Progenitor cell of endocrine pancreas (in vitro differentiated cells): ENCODE results near the gene CPED1. TPM values are rescaled to one million over a fixed set of nuclear protein-coding genes. Genes with fewer than 3 reads are reported as not detected.

Experiments
- DNase-seq: peaks from one replicate; pipeline ENCODE4 v3.0.0; 2021; ENCODE audit warnings: low spot score; ENCODE audit not compliant: unreplicated experiment
- H3K27ac Mint-ChIP-seq: 2 replicates; pipeline ENCODE4 v1.8.0; 2021; ENCODE audit warnings: mild to moderate bottlenecking, moderate library complexity, mixed read lengths
- H3K27me3 Mint-ChIP-seq: 2 replicates; pipeline ENCODE4 v1.8.0; 2021; ENCODE audit warnings: mixed read lengths
- H3K36me3 Mint-ChIP-seq: 2 replicates; pipeline ENCODE4 v1.8.0; 2022; ENCODE audit warnings: mixed read lengths; ENCODE audit not compliant: insufficient read depth
- H3K4me1 Mint-ChIP-seq: 2 replicates; pipeline ENCODE4 v1.8.0; 2021; ENCODE audit warnings: low read depth, mixed read lengths
- H3K4me3 Mint-ChIP-seq: 2 replicates; pipeline ENCODE4 v1.8.0; 2021; ENCODE audit warnings: low read depth, mild to moderate bottlenecking, moderate library complexity, mixed read lengths
- H3K9me3 Mint-ChIP-seq: 2 replicates; pipeline ENCODE4 v1.8.0; 2021; ENCODE audit warnings: low read depth, mixed read lengths
- long read RNA-seq: library from polyadenylated mRNA; unstranded; transcript quantifications from one replicate; pipeline ENCODE4 v2.0.0, GENCODE V29; 2020
- total RNA-seq: library from RNA; stranded (reverse); gene quantifications from 2 replicates; pipeline ENCODE4 v1.2.1, GENCODE V29; 2021
- TF ChIP-seq, protein P1 (sequence below): fragments of 200-600 bp; sonication (generic); IDR thresholded peaks from one replicate; pipeline ENCODE4 v1.5.0; 2021; ENCODE audit warnings: antibody characterized with exemption, mild to moderate bottlenecking; ENCODE audit not compliant: unreplicated experiment

The CPED1 gene
- total RNA-seq, result 0.80 and 1.1 TPM in 2 replicates
- long read RNA-seq, partial matches to known transcripts, result 1 of 4 reads
- long read RNA-seq, other reads (novel, unspliced or antisense), result 1 of 4 reads

GRCh38 chr7:120988591-120989256 lies at the start of gene CPED1:
CPED1 (plus strand) TSS chr7:120988711; CDS start chr7:120989622, 911 bp downstream.
- TF ChIP-seq, protein P1, sequence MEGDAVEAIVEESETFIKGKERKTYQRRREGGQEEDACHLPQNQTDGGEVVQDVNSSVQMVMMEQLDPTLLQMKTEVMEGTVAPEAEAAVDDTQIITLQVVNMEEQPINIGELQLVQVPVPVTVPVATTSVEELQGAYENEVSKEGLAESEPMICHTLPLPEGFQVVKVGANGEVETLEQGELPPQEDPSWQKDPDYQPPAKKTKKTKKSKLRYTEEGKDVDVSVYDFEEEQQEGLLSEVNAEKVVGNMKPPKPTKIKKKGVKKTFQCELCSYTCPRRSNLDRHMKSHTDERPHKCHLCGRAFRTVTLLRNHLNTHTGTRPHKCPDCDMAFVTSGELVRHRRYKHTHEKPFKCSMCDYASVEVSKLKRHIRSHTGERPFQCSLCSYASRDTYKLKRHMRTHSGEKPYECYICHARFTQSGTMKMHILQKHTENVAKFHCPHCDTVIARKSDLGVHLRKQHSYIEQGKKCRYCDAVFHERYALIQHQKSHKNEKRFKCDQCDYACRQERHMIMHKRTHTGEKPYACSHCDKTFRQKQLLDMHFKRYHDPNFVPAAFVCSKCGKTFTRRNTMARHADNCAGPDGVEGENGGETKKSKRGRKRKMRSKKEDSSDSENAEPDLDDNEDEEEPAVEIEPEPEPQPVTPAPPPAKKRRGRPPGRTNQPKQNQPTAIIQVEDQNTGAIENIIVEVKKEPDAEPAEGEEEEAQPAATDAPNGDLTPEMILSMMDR, result no peak
- H3K9me3 Mint-ChIP-seq, result no peaks in the 10 kb centered on the region
- no peak within 1 kb of the TSS for H3K27ac Mint-ChIP-seq
- peak; percentile 29 for DNase-seq
- H3K36me3 Mint-ChIP-seq, result no peaks in the 10 kb centered on the region
- H3K27me3 Mint-ChIP-seq, result peaks cover 26% of the 10 kb centered on the region
- H3K4me3 Mint-ChIP-seq, result peak within 1 kb of the TSS; percentile 77
- H3K4me1 Mint-ChIP-seq, result peaks cover 10% of the 10 kb centered on the region

DNA sequence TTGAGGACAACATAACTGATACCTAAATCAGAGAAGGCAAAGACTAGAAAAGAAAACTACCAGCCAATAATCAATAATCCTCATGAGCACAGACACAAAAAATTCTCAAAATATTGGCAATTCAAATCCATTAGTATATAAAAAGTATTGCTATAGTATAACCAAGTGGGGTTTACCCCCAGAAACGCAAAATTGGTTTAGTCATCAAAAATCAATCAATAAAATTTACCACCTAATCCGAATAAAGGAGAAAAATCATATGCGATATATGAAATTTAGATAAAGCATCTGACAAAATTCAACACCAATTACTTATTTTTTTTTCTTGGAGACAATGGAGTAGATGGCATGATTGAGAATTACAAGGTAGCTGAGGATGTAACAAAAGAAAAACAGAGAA lies 49.2 kb upstream of the CPED1 start:
- Mint-ChIP-seq H3K9me3 (no peaks in the 10 kb centered on the region), H3K4me1 (peaks cover 6% of the 10 kb centered on the region), H3K27ac (no peak overlapping the region), H3K4me3 (no peak overlapping the region), H3K36me3 (no peaks in the 10 kb centered on the region), H3K27me3 (no peaks in the 10 kb centered on the region)
- TF ChIP-seq, protein P1, result no peak
- DNase-seq, result no peak

DNA sequence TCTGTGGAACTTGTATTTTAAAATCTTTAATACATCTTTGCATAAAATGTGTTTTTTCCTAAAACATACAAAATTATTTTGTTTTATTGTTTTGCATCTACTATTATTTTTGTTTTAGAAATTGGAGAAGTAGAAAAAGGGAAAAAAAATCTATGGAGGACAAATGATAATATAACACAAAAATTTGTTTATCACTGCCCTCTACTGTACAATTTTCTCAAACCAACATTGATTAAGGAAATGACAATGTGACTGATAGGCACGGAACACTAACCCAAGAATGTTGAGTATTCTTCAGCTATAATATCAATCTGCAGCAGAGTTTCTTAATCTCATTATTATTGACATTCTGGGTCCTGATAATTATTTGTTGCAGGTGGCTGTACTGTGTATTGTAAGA lies 47.4 kb upstream of the CPED1 start:
- H3K27me3 Mint-ChIP-seq, result no peaks in the 10 kb centered on the region
- peaks cover 18% of the 10 kb centered on the region for H3K4me1 Mint-ChIP-seq
- no peak overlapping the region for H3K27ac Mint-ChIP-seq
- DNase-seq, result no peak
- no peak overlapping the region for H3K4me3 Mint-ChIP-seq
- no peaks in the 10 kb centered on the region for H3K9me3 Mint-ChIP-seq
- TF ChIP-seq, protein P1, result no peak
- H3K36me3 Mint-ChIP-seq, result no peaks in the 10 kb centered on the region

DNA sequence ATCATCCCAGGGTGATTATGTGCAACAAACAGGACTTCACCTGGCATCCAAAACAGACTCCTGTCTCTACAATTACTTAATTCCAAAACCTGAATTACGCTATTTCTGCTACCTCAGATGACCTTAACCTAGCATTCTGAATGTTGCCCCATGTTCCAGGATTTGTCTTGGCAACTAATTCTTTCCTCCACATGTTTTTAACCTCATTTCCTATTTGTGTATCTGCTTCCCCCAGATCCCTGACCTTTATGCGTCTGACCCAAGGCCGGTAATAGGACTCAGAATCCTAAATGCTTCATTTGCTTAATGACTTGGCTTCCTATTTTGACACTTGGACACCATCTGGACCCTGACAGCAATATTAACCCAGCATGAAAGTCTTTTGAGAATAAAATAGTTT lies 46.7 kb upstream of the CPED1 start:
- no peak overlapping the region for H3K27ac Mint-ChIP-seq
- DNase-seq, result no peak
- no peak overlapping the region for H3K4me3 Mint-ChIP-seq
- H3K27me3 Mint-ChIP-seq, result no peaks in the 10 kb centered on the region
- H3K36me3 Mint-ChIP-seq, result no peaks in the 10 kb centered on the region
- H3K4me1 Mint-ChIP-seq, result peaks cover 18% of the 10 kb centered on the region
- H3K9me3 Mint-ChIP-seq, result no peaks in the 10 kb centered on the region
- TF ChIP-seq, protein P1, result no peak

- Mint-ChIP-seq H3K4me3 (no peak overlapping the region), H3K9me3 (no peaks in the 10 kb centered on the region), H3K36me3 (no peaks in the 10 kb centered on the region), H3K4me1 (peaks cover 18% of the 10 kb centered on the region), H3K27me3 (no peaks in the 10 kb centered on the region), H3K27ac (no peak overlapping the region)
- no peak for DNase-seq
- TF ChIP-seq, protein P1, result no peak
These were observed 45.6 kb upstream of the CPED1 start for GRCh38 chr7:120942861-120943260.
